NCI-H460 (cell line): ENCODE data around the gene SLC38A3. TPM values are rescaled to one million over a fixed set of nuclear protein-coding genes. Genes with fewer than 3 reads are reported as not detected.

Source experiments
- DNase-seq: peaks from one replicate; pipeline ENCODE4 v3.0.0-alpha.2; 2016; ENCODE audit warnings: low read depth; ENCODE audit errors: extremely low read depth
- total RNA-seq: library from RNA; depleted of rRNA; stranded (reverse); fragments of >200 nt; shearing (Covaris generic); gene quantifications from 2 replicates; pipeline ENCODE4 v1.2.3, GENCODE V29; 2014

The SLC38A3 gene
- total RNA-seq, 1 experiment from 2014 or later: 0.27 TPM

GRCh38 chr3:50168791-50169190 is 36.3 kb upstream of the SLC38A3 start:
- no peak for DNase-seq

DNA sequence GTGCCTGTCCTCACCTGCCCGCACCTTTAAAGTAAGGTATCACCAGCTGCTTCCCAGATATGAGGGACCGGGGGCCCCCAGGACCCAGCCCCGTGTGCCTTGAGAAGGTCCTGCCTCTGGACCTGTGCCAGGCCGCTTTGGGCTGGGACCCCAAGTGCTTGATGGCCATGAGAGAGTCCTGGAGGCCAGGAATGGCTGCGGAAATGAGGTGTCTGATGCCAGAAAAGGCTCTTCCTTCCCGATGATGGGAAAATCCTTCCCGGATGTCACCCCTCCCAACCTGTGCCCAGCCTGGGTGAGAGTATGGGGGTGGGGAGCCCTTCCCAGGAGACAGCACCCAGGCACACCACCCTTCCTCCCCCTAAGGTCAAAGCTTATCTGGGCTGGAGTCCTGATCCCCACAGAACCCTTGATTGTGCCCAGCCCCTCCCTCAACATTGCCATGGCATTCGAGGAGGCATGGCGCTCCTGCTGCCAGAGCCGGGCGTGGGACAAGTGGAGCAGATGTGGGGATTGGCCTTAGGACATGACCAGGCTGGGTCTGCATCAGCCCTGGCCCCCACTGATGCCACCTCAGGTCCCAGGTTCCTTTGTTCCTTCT is 35.7 kb upstream of the SLC38A3 start:
- DNase-seq: no peak

- no peak for DNase-seq
Observed at GRCh38 chr3:50169858-50170257, 35.2 kb upstream of the SLC38A3 start.

GRCh38 chr3:50170689-50171088 is 34.4 kb upstream of the SLC38A3 start:
- DNase-seq: peak; percentile 67

GRCh38 chr3:50171540-50172301 is 33.4 kb upstream of the SLC38A3 start:
- DNase-seq: no peak

DNA sequence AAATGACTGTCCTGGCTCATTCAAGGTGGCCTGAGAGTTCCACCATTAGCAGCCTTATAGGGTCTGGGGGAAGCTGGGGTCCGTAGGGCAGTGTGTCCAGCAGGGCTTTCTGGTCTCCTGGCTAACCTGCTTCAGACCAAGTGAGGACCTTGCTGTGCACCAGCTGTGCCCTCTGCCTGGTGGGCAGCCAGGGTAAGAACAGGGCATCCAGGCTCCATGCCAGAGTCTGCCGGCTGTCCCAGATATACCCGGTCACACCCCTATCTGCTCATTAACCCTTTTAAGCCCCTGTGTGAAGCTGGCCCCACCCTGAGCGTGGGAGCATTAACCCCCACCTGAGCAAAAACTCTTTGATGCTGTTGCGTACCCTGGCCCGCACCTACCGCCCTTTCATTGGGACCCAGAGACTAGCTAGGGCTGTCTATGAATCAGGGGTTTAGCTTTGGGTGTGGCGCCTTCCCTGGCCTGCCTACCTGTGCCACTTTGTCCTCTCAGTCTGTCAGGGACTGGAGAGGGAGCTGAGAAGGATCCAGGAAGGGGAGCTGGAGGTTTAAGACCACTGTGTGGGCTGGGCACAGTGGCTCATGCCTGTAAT is 32.3 kb upstream of the SLC38A3 start:
- DNase-seq: no peak

DNA sequence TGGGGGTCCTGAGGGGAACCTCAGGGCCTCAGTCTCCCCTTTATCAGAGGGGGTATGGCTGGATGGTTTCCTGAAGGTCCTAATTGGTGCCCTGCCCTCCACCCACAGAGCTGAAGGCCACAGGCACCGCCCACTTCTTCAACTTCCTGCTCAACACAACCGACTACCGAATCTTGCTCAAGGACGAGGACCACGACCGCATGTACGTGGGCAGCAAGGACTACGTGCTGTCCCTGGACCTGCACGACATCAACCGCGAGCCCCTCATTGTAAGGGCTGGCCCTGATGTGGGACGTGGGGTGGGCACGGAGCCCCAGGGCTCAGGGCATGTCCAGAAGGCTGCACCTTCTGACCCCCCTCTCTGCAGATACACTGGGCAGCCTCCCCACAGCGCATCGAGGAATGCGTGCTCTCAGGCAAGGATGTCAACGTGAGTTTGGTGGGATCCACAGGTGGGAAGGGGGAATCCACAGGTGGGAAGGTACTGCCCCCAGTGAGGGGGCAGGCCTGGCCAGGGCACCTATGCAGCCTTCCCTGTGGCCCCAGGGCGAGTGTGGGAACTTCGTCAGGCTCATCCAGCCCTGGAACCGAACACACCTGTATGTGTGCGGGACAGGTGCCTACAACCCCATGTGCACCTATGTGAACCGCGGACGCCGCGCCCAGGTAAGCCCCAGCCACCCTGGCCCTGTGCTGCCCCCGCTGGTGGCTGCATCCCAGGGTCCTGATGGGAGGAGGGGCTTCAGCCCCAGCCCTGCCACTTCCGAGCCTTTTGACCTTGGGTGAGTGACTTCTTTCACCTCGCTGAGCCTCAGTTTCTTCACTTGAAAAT is 31.2 kb upstream of the SLC38A3 start:
- no peak for DNase-seq

- no peak for DNase-seq
Observed at GRCh38 chr3:50174517-50174895, 30.6 kb upstream of the SLC38A3 start.

- no peak for DNase-seq
Observed at GRCh38 chr3:50174947-50175524, 30.0 kb upstream of the SLC38A3 start.

GRCh38 chr3:50177346-50177745 is 27.7 kb upstream of the SLC38A3 start:
- no peak for DNase-seq

DNA sequence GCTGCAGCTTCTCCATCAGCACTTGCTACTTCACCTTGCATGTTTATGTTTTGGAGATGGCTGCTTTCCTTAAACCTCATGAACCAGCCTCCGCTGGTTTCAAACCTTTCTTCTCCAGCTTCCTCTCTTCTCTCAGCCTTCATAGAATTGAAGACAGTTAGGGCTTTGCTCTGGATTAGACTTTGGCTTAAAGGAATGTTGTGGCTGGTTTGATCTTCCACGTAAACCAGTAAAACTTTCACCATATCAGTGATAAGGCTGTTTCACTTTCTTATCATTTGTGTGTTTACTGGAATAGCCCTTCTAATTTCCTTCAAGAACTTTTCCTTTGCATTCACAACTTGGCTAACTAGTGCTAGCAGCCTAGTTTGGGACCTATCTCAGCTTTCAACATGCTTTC is 25.4 kb upstream of the SLC38A3 start:
- DNase-seq: no peak

DNA sequence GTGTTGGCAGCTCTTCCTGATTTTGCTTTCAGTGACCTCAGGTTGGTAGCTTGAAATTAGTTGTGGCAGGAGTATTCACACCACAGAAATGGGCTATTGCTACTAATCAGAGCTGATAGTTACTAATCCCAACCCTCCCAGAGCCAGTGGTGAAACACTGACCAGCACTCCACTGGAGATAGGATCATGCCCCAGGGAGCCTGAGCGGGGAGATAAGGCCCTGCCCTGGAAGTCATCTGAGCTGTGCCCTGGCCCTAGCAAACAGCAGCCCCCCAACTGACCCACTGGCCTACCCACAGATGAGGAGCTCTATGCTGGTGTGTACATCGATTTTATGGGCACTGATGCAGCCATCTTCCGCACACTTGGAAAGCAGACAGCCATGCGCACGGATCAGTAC is 23.1 kb upstream of the SLC38A3 start:
- DNase-seq: no peak

- DNase-seq: no peak
Observed at GRCh38 chr3:50182533-50183099, 22.5 kb upstream of the SLC38A3 start.

GRCh38 chr3:50183755-50184154 is 21.3 kb upstream of the SLC38A3 start:
- DNase-seq: no peak

- no peak for DNase-seq
Observed at GRCh38 chr3:50184242-50184978, 20.7 kb upstream of the SLC38A3 start.

DNA sequence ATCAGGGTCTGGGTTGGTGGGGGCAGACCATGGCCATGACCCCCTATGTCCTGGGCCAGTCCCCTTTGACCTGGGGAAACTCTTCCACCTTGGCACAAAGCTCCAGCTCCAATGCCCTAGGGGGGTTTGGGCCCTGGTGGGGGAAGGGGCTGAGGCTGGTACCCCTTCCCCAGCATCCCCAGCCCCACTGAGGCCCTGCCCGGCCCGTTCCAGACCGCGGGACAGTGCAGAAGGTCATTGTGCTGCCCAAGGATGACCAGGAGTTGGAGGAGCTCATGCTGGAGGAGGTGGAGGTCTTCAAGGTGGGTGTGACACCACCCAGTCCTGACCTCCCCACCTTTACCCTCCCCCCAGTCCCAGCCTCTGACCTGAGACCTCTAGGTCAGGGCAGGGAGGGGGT is 19.8 kb upstream of the SLC38A3 start:
- DNase-seq: no peak

- no peak for DNase-seq
Observed at GRCh38 chr3:50186096-50186495, 19.0 kb upstream of the SLC38A3 start.

DNA sequence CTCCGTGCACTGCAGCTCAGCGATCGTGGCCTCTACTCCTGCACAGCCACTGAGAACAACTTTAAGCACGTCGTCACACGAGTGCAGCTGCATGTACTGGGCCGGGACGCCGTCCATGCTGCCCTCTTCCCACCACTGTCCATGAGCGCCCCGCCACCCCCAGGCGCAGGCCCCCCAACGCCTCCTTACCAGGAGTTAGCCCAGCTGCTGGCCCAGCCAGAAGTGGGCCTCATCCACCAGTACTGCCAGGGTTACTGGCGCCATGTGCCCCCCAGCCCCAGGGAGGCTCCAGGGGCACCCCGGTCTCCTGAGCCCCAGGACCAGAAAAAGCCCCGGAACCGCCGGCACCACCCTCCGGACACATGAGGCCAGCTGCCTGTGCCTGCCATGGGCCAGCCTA is 17.3 kb upstream of the SLC38A3 start:
- no peak for DNase-seq

DNA sequence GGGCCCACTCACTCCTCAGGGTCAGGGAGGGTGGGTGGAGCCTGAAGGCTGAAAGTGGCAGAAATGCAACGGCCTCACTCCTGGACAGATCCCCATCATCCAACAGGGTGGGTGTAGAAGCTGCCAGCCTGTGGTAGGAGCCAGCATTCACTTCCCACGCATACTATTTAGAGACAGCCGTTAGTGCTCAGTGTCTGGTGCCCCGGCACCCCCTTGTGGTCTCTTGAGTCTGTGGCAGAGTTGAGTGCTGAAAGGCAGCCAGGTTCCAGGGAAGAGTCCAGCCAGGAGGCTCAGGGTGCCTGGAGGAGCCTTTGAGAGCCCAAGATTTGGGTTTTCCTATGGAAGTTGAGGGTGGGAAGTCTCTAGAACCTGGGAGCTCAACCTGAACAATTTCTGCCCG is 15.8 kb upstream of the SLC38A3 start:
- DNase-seq: peak; percentile 62

DNA sequence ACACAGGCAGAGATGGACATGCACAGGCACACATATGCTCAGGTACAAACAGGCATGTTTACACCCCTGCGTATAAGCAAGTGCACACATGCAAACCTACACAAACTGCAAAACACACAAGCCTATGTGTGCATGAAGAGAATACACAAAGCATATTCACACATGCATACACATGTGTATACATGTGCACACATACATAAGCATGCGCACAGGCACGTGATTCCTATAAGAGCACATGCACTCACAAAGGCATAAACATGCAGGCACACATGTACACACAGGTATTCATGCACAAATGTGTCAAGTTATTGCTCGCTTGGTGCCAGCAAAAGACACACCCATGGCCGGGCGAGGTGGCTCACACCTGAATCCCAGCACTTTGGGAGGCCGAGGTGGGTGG is 15.1 kb upstream of the SLC38A3 start:
- no peak for DNase-seq
